A549 (cell line): ENCODE data around the gene MEOX1. TPM values are rescaled to one million over a fixed set of nuclear protein-coding genes. Genes with fewer than 3 reads are reported as not detected.

Source experiments
- ATAC-seq, 2 experiments: fragments of 200-7000 bp in 1 of 2; fragments of >200 bp in 1 of 2; cut with Nextera tagmentation in 1 of 2; cut with Tn5 transposase in 1 of 2; 3 replicates each; pipeline versions ENCODE4 v1.8.0 to v1.9.1; 2018 to 2020; ENCODE audit warnings: mild to moderate bottlenecking in 1 of 2, moderate library complexity in 1 of 2
- CTCF ChIA-PET: fragments of 300-600 bp; sonication (Branson Sonifier 250); formaldehyde crosslinking; extraction: SDS; loops from one replicate; lab custom pipeline; 2021; ENCODE audit warnings: antibody characterized with exemption, inconsistent platforms; lab: Yijun Ruan, JAX
- POLR2A ChIA-PET: fragments of 350-600 bp; formaldehyde crosslinking; extraction: SDS; loops from one replicate; lab custom pipeline; 2021; ENCODE audit warnings: antibody characterized with exemption, inconsistent platforms; lab: Yijun Ruan, JAX
- DNase-seq, 2 experiments: peaks; one replicate each; pipeline versions ENCODE4 v3.0.0 to v3.0.0-alpha.2; 2011 to 2016; ENCODE audit warnings: low read depth in 1 of 2, low spot score in 1 of 2
- FAIRE-seq: peaks from 2 replicates; lab custom pipeline; 2011; peaks lifted over from hg19 to GRCh38; lab: Jason Lieb, UNC
- H3K27ac ChIP-seq, 2 experiments: fragments of >200 bp; sonication (Bioruptor Twin); formaldehyde crosslinking; 3 replicates each; pipeline ENCODE4 v1.5.1; 2016 to 2017
- H3K4me1 ChIP-seq: fragments of >200 bp; sonication (Bioruptor Twin); formaldehyde crosslinking; 3 replicates; pipeline ENCODE4 v1.6.1; 2016
- H3K4me2 ChIP-seq: fragments of >200 bp; sonication (Bioruptor Twin); formaldehyde crosslinking; 3 replicates; pipeline ENCODE4 v1.6.1; 2016
- H3K4me3 ChIP-seq: fragments of >200 bp; sonication (Bioruptor Twin); formaldehyde crosslinking; 3 replicates; pipeline ENCODE4 v1.5.1; 2016
- H3K9me3 ChIP-seq: fragments of >200 bp; sonication (Bioruptor Twin); formaldehyde crosslinking; 3 replicates; pipeline ENCODE4 v1.6.1; 2016
- BCL3 ChIP-seq: fragments of >200 bp; sonication (Bioruptor Twin); formaldehyde crosslinking; IDR thresholded peaks from 3 replicates; pipeline ENCODE4 v1.6.1; 2016
- BHLHE40 ChIP-seq: IDR thresholded peaks from 2 replicates; pipeline ENCODE4 v1.6.1; 2012; ENCODE audit warnings: low read depth, low read length, inconsistent platforms
- CHD2 ChIP-seq: fragments of 150-350 bp; IDR thresholded peaks from 2 replicates; pipeline ENCODE4 v1.6.1; 2014; ENCODE audit warnings: low read length; ENCODE audit not compliant: partially characterized antibody
- ELK1 ChIP-seq: fragments of 150-350 bp; IDR thresholded peaks from 2 replicates; pipeline ENCODE4 v1.6.1; 2014; ENCODE audit warnings: low read depth, mild to moderate bottlenecking, low read length
- FOSB ChIP-seq: fragments of 250-450 bp; sonication (Bioruptor Pico); IDR thresholded peaks from 2 replicates; pipeline ENCODE4 v1.5.0; 2020; ENCODE audit warnings: mild to moderate bottlenecking, moderate library complexity
- FOXS1 ChIP-seq: fragments of 250-450 bp; sonication (Bioruptor Pico); IDR thresholded peaks from 2 replicates; pipeline ENCODE4 v1.5.0; 2020; ENCODE audit warnings: mild to moderate bottlenecking, moderate library complexity
- HOXB13 ChIP-seq: fragments of 250-450 bp; sonication (Bioruptor Pico); IDR thresholded peaks from 2 replicates; pipeline ENCODE4 v1.5.0; 2020; ENCODE audit warnings: low read depth, mild to moderate bottlenecking, moderate library complexity
- HOXB5 ChIP-seq: fragments of 250-450 bp; sonication (Bioruptor Pico); IDR thresholded peaks from 2 replicates; pipeline ENCODE4 v1.5.0; 2020; ENCODE audit warnings: mild to moderate bottlenecking, moderate library complexity
- JUN ChIP-seq, 2 experiments: fragments of >200 bp; sonication (Bioruptor Twin); formaldehyde crosslinking; IDR thresholded peaks; 2 replicates in 1 of 2; 3 replicates in 1 of 2; pipeline ENCODE4 v1.6.1; 2016 to 2017
- MAFK ChIP-seq: fragments of 450-650 bp; IDR thresholded peaks from 2 replicates; pipeline ENCODE4 v1.6.1; 2014; ENCODE audit not compliant: partially characterized antibody
- MAZ ChIP-seq: fragments of 150-350 bp; IDR thresholded peaks from 2 replicates; pipeline ENCODE4 v1.6.1; 2014; ENCODE audit warnings: antibody characterized with exemption, low read depth, low read length, borderline replicate concordance
- MYC ChIP-seq: IDR thresholded peaks from 2 replicates; pipeline ENCODE4 v1.6.1; 2012; ENCODE audit warnings: mild to moderate bottlenecking, inconsistent platforms, low read length, improper control_type of control experiment, borderline replicate concordance
- NPAS2 ChIP-seq: fragments of 250-450 bp; sonication (Bioruptor Pico); IDR thresholded peaks from 2 replicates; pipeline ENCODE4 v1.8.0; 2022; ENCODE audit warnings: mild to moderate bottlenecking, moderate library complexity, borderline replicate concordance
- NR3C1 ChIP-seq: fragments of >200 bp; sonication (Bioruptor Twin); formaldehyde crosslinking; IDR thresholded peaks from 3 replicates; pipeline ENCODE4 v1.6.1; 2017
- PHF8 ChIP-seq: fragments of 200-600 bp; sonication (generic); IDR thresholded peaks from 2 replicates; pipeline ENCODE4 v1.6.1; 2016; ENCODE audit warnings: low read depth, mild to moderate bottlenecking, antibody characterized with exemption, moderate library complexity, borderline replicate concordance
- POLR2A ChIP-seq: IDR thresholded peaks from 2 replicates; pipeline ENCODE4 v1.6.1; 2012; ENCODE audit warnings: mild to moderate bottlenecking, low read length
- RFX5 ChIP-seq: fragments of 450-650 bp; IDR thresholded peaks from 2 replicates; pipeline ENCODE4 v1.7.1; 2014; ENCODE audit warnings: antibody characterized with exemption, mild to moderate bottlenecking, moderate library complexity
- SREBF2 ChIP-seq: fragments of 450-650 bp; IDR thresholded peaks from 2 replicates; pipeline ENCODE4 v1.6.1; 2014; ENCODE audit warnings: mild to moderate bottlenecking, moderate library complexity
- TP53 ChIP-seq: fragments of 250-450 bp; sonication (Bioruptor Pico); IDR thresholded peaks from 2 replicates; pipeline ENCODE4 v1.5.0; 2021; ENCODE audit warnings: mild to moderate bottlenecking, moderate library complexity
- ZNF302 ChIP-seq: fragments of 250-450 bp; sonication (Bioruptor Pico); IDR thresholded peaks from 2 replicates; pipeline ENCODE4 v1.9.0; 2021; ENCODE audit warnings: inconsistent platforms, mild to moderate bottlenecking, moderate library complexity
- WGBS: methylation state at CpG from one replicate; pipeline ENCODE4 v1.1.6; 2017; ENCODE audit errors: missing lambda C conversion rate; 5-methylcytosine and 5-hydroxymethylcytosine counted together
- polyA plus RNA-seq, 4 experiments: library from polyadenylated mRNA; depleted of rRNA in 3 of 4; stranded (reverse); fragments of >200 nt; fragmentation: RNase III in 1 of 4; extraction: RNeasy Plus Mini Kit Qiagen cat#74134 plus additional on column Dnase treatment in 1 of 4; gene quantifications; 2 replicates in 3 of 4; 3 replicates in 1 of 4; pipeline ENCODE4 v1.2.3, GENCODE V29; 2011 to 2017
- TF ChIP-seq, protein P1 (sequence below): fragments of 250-450 bp; sonication (Bioruptor Pico); IDR thresholded peaks from 2 replicates; pipeline ENCODE4 v1.5.0; 2020; ENCODE audit warnings: low read depth, mild to moderate bottlenecking, moderate library complexity

The MEOX1 gene
- polyA plus RNA-seq, 2 of the 4 experiments (the other 2 are of a cell fraction): not detected

- WGBS: 77% methylated on average over 6 of the region's 6 CpGs
- H3K4me3 ChIP-seq: no peak overlapping the region
- no peak for ATAC-seq
- POLR2A ChIA-PET: no interaction called here
- no peaks in the 10 kb centered on the region for H3K9me3 ChIP-seq
- no peak for FAIRE-seq
- no peak overlapping the region for H3K4me2 ChIP-seq
- no peak for TF ChIP-seq MYC
- TF ChIP-seq PHF8: no peak
- peaks cover 8% of the 10 kb centered on the region for H3K4me1 ChIP-seq
- no peak overlapping the region for H3K27ac ChIP-seq
- DNase-seq: no peak
- CTCF ChIA-PET: interaction anchor here (1.0 to 18.5 kb wide), 5 partner anchors 26 to 170 kb away, joined by 3 to 257 read pairs (median 5); partner anchors contain the start of gene CD300LG
These were observed 29.6 kb upstream of the MEOX1 start for GRCh38 chr17:43691317-43691693.

DNA sequence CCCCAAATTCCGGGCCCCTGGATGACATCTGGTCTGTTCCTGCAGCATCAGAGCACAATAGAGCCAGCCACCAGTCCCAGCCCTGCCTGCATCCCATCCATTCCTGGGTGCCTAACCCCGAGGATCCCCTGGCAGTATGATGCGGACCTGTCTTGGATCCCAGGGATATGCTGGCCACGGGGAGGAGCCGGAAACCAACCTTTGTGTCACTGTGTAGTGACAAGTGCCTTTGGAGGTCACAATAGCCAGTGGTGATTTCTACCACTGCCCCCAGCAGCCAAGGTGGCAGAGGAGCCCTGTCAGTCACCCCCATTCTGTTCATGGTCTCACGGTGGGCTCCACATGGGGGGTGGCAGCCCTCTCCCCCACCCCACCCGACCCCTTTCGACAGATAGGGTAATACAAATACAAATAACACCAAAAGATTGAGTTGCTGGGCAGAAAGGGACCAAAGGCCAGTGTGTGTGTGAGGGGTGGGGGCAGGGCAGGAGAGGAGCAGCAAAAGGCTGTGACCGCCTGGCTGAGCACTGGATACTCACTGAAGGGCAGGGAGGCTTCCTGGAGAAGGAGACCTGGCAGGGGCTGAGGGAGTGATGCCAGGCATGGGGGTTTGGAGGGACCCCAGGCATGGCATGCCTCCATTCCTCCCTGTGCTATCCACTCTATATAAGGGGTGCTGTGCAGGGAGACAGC lies 29.0 kb upstream of the MEOX1 start:
- no peak for DNase-seq
- no peak for FAIRE-seq
- Histone ChIP-seq H3K27ac (no peak overlapping the region), H3K4me2 (no peak overlapping the region), H3K4me1 (peaks cover 3% of the 10 kb centered on the region; the same call in 1 of the 3 replicates), H3K4me3 (no peak overlapping the region), H3K9me3 (no peaks in the 10 kb centered on the region)
- POLR2A ChIA-PET: no interaction called here
- CTCF ChIA-PET: interaction anchor here (1.0 to 18.5 kb wide), 4 partner anchors 25 to 155 kb away, joined by 3 to 257 read pairs (median 18); partner anchors contain the start of gene CD300LG
- WGBS: 56% methylated on average over 9 of the region's 9 CpGs
- TF ChIP-seq RFX5: no peak
- no peak for TF ChIP-seq ZNF302
- TF ChIP-seq MAZ: no peak
- no peak for TF ChIP-seq BCL3
- no peak for TF ChIP-seq MYC
- no peak for TF ChIP-seq FOXS1 (CRISPR knock-in tag)
- no peak for TF ChIP-seq CHD2
- no peak for TF ChIP-seq FOSB (CRISPR knock-in tag)
- no peak for TF ChIP-seq NPAS2
- TF ChIP-seq MAFK: no peak
- TF ChIP-seq BHLHE40: no peak
- TF ChIP-seq NR3C1: no peak
- no peak for TF ChIP-seq HOXB5 (CRISPR knock-in tag)
- no peak for TF ChIP-seq JUN (IDR thresholded peaks at IDR 0.05)
- TF ChIP-seq ELK1: no peak
- ATAC-seq: no peak

DNA sequence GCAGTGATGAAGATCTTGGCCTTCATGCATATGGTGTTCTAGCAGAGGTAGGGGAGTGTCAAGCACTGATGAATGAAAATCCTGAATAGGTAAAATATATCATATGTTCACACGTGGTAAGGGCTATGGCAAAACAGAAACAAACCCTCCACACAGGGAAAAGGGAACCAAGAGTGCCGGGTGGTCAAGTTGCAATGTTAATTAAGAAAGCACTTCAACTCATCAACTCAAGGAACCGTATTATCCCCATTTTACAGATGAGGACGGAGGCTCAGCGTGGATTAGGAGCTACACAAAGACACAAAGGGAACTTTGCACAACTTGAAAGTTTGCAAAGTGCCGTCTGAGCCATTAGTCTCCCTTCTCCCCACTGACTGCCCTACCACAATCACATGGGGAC lies 28.1 kb upstream of the MEOX1 start:
- no peak overlapping the region for H3K4me2 ChIP-seq
- H3K4me1 ChIP-seq: 0 out of 3 replicates have a peak, but pooled peaks cover 2% of the 10 kb centered on the region
- FAIRE-seq (no peak), ATAC-seq (no peak), DNase-seq (no peak)
- POLR2A ChIA-PET: no interaction called here
- 58% methylated on average over 6 of the region's 6 CpGs for WGBS
- no peak for TF ChIP-seq SREBF2
- TF ChIP-seq HOXB13 (CRISPR knock-in tag): no peak
- no peak for TF ChIP-seq RFX5
- no peak for TF ChIP-seq POLR2A
- TF ChIP-seq, protein P1, sequence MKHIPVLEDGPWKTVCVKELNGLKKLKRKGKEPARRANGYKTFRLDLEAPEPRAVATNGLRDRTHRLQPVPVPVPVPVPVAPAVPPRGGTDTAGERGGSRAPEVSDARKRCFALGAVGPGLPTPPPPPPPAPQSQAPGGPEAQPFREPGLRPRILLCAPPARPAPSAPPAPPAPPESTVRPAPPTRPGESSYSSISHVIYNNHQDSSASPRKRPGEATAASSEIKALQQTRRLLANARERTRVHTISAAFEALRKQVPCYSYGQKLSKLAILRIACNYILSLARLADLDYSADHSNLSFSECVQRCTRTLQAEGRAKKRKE (CRISPR knock-in tag): no peak
- no peak for TF ChIP-seq TP53 (CRISPR knock-in tag)
- no peak for TF ChIP-seq NR3C1
- H3K27ac ChIP-seq: no peak overlapping the region
- CTCF ChIA-PET: interaction anchor here (0.7 to 18.5 kb wide), 7 partner anchors 10 to 220 kb away, joined by 3 to 257 read pairs (median 3); no protein-coding TSS in a partner anchor
- H3K4me3 ChIP-seq: no peak overlapping the region
- no peaks in the 10 kb centered on the region for H3K9me3 ChIP-seq
